H1 (cell line): ENCODE data around the gene PPP1R2B. TPM values are rescaled to one million over a fixed set of nuclear protein-coding genes. Genes with fewer than 3 reads are reported as not detected.

ENCODE experiments used
- CTCF ChIA-PET: fragments of 300-600 bp; sonication (Branson Sonifier 250); formaldehyde crosslinking; loops from one replicate; lab custom pipeline; 2021; ENCODE audit not compliant: partially characterized antibody; lab: Charles Lee
- POLR2A ChIA-PET: fragments of 300-600 bp; sonication (Branson Sonifier 250); formaldehyde crosslinking; loops from one replicate; lab custom pipeline; 2021; ENCODE audit warnings: inconsistent platforms; ENCODE audit not compliant: partially characterized antibody; lab: Charles Lee
- DNase-seq, 2 experiments: peaks; one replicate each; pipeline versions ENCODE4 v3.0.0 to v3.0.0-alpha.2; 2010 to 2022; ENCODE audit warnings: low spot score in 2 of 2, low read depth in 1 of 2, mixed read lengths in 1 of 2
- FAIRE-seq: peaks from 2 replicates; lab custom pipeline; 2011; peaks lifted over from hg19 to GRCh38; lab: Jason Lieb, UNC
- H2AFZ ChIP-seq: 2 replicates; pipeline ENCODE4 v1.8.1; 2012; ENCODE audit warnings: low read length, inconsistent platforms
- H2AK5ac ChIP-seq: 2 replicates; pipeline ENCODE4 v1.6.1; 2013; ENCODE audit warnings: low read depth, low read length
- H2BK120ac ChIP-seq: replicated peaks from 2 replicates; pipeline ENCODE3; 2013; ENCODE audit warnings: low read depth, low read length, inconsistent platforms
- H2BK12ac ChIP-seq: 2 replicates; pipeline ENCODE4 v1.6.1; 2013; ENCODE audit warnings: low read depth, low read length
- H2BK15ac ChIP-seq: 2 replicates; pipeline ENCODE4 v1.6.1; 2013; ENCODE audit warnings: low read length
- H2BK20ac ChIP-seq: 2 replicates; pipeline ENCODE4 v1.6.1; 2013; ENCODE audit warnings: low read length
- H2BK5ac ChIP-seq: 2 replicates; pipeline ENCODE4 v1.6.1; 2013; ENCODE audit warnings: low read depth, low read length
- H3K14ac ChIP-seq: 2 replicates; pipeline ENCODE4 v1.6.1; 2013; ENCODE audit warnings: inconsistent platforms; ENCODE audit not compliant: insufficient read length
- H3K18ac ChIP-seq: 2 replicates; pipeline ENCODE4 v1.6.1; 2013; ENCODE audit warnings: low read length; ENCODE audit errors: extremely low read depth
- H3K23ac ChIP-seq: 2 replicates; pipeline ENCODE4 v1.6.1; 2013; ENCODE audit warnings: inconsistent platforms; ENCODE audit not compliant: insufficient read length
- H3K23me2 ChIP-seq: 2 replicates; pipeline ENCODE4 v1.6.1; 2013; ENCODE audit warnings: low read depth, low read length
- H3K27ac ChIP-seq: 2 replicates; pipeline ENCODE4 v1.6.1; 2011; ENCODE audit warnings: low read depth, low read length, inconsistent platforms
- H3K27me3 ChIP-seq, 4 experiments: replicated peaks in 1 of 4; 1 replicate in 1 of 4; 2 replicates in 3 of 4; pipeline versions ENCODE4 v1.6.1 to v1.8.1; 2011 to 2013; ENCODE audit warnings: low read length in 3 of 4, mild to moderate bottlenecking in 3 of 4, inconsistent platforms in 2 of 4, mixed read lengths in 2 of 4, moderate library complexity in 1 of 4; ENCODE audit not compliant: control insufficient read depth in 3 of 4, insufficient read depth in 3 of 4; ENCODE audit errors: extremely low read depth in 1 of 4
- H3K36me3 ChIP-seq, 4 experiments: 2 replicates each; pipeline versions ENCODE4 v1.6.1 to v1.8.1; 2011 to 2013; ENCODE audit warnings: mild to moderate bottlenecking in 4 of 4, low read length in 3 of 4, moderate library complexity in 2 of 4, control low read depth in 1 of 4, inconsistent platforms in 1 of 4; ENCODE audit not compliant: insufficient read depth in 4 of 4, control insufficient read depth in 2 of 4
- H3K4ac ChIP-seq: replicated peaks from 2 replicates; pipeline ENCODE3; 2013; ENCODE audit warnings: low read length, low read depth, mixed read lengths, inconsistent platforms; ENCODE audit not compliant: insufficient read length
- H3K4me1 ChIP-seq, 4 experiments: replicated peaks in 1 of 4; 1 replicate in 1 of 4; 2 replicates in 3 of 4; pipeline versions ENCODE4 v1.6.1 to v1.8.1; 2011 to 2013; ENCODE audit warnings: low read length in 3 of 4, inconsistent platforms in 2 of 4, mixed read lengths in 1 of 4; ENCODE audit not compliant: insufficient read depth in 4 of 4, control insufficient read depth in 3 of 4
- H3K4me2 ChIP-seq, 2 experiments: 2 replicates each; pipeline versions ENCODE4 v1.6.1 to v1.8.1; 2011 to 2013; ENCODE audit warnings: low read depth in 2 of 2, low read length in 2 of 2, control low read depth in 1 of 2, inconsistent platforms in 1 of 2, mild to moderate bottlenecking in 1 of 2; ENCODE audit not compliant: insufficient read depth in 1 of 2
- H3K4me3 ChIP-seq, 4 experiments: fragments of 200-600, 300-600 bp in 1 of 4; sonication (generic), shearing (Covaris generic), sonication (Bioruptor Twin) in 1 of 4; 2 replicates each; pipeline versions ENCODE4 v1.5.1 to v1.8.1; 2011 to 2016; ENCODE audit warnings: low read length in 4 of 4, low read depth in 3 of 4, control low read depth in 2 of 4, inconsistent platforms in 2 of 4, mild to moderate bottlenecking in 2 of 4, mixed read lengths in 1 of 4, moderate library complexity in 1 of 4; ENCODE audit not compliant: insufficient read depth in 2 of 4; ENCODE audit errors: extremely low read depth in 1 of 4
- H3K56ac ChIP-seq: replicated peaks from 2 replicates; pipeline ENCODE3; 2013; ENCODE audit warnings: low read depth, mild to moderate bottlenecking, mixed read lengths, low read length, inconsistent platforms; ENCODE audit not compliant: insufficient read length
- H3K79me1 ChIP-seq: 2 replicates; pipeline ENCODE4 v1.6.1; 2013; ENCODE audit warnings: low read depth, low read length, control low read depth
- H3K79me2 ChIP-seq, 2 experiments: 2 replicates each; pipeline versions ENCODE4 v1.6.1 to v1.8.1; 2012 to 2013; ENCODE audit warnings: low read length in 2 of 2, mild to moderate bottlenecking in 2 of 2, inconsistent platforms in 1 of 2; ENCODE audit not compliant: insufficient read depth in 2 of 2, control insufficient read depth in 1 of 2
- H3K9ac ChIP-seq, 4 experiments: replicated peaks in 1 of 4; 1 replicate in 1 of 4; 2 replicates in 3 of 4; pipeline versions ENCODE4 v1.6.1 to v1.8.1; 2011 to 2013; ENCODE audit warnings: low read depth in 3 of 4, low read length in 3 of 4, control low read depth in 2 of 4, mild to moderate bottlenecking in 2 of 4, moderate library complexity in 2 of 4, inconsistent platforms in 1 of 4; ENCODE audit errors: extremely low read depth in 1 of 4
- H3K9me3 ChIP-seq, 2 experiments: 2 replicates each; pipeline versions ENCODE4 v1.6.1 to v1.8.1; 2012 to 2013; ENCODE audit warnings: mild to moderate bottlenecking in 2 of 2, moderate library complexity in 2 of 2, control low read depth in 1 of 2, inconsistent platforms in 1 of 2, low read depth in 1 of 2, low read length in 1 of 2, mixed read lengths in 1 of 2; ENCODE audit not compliant: insufficient read depth in 2 of 2
- H4K20me1 ChIP-seq, 2 experiments: replicated peaks in 1 of 2; 2 replicates each; pipeline versions ENCODE3 to v1.8.1; 2011 to 2013; ENCODE audit warnings: inconsistent platforms in 2 of 2, low read length in 2 of 2, mild to moderate bottlenecking in 1 of 2; ENCODE audit not compliant: insufficient read depth in 2 of 2, control insufficient read depth in 1 of 2
- H4K5ac ChIP-seq: 2 replicates; pipeline ENCODE4 v1.6.1; 2013; ENCODE audit warnings: low read length, low read depth, mixed read lengths, inconsistent platforms; ENCODE audit not compliant: insufficient read length
- H4K8ac ChIP-seq: 2 replicates; pipeline ENCODE4 v1.8.0; 2013; ENCODE audit warnings: mild to moderate bottlenecking, moderate library complexity, low read length, inconsistent platforms; ENCODE audit not compliant: insufficient read depth; ENCODE audit errors: extremely low read depth
- H4K91ac ChIP-seq: replicated peaks from 2 replicates; pipeline ENCODE3; 2013; ENCODE audit warnings: low read length, mixed read lengths, inconsistent platforms; ENCODE audit not compliant: insufficient read length
- BCL11A ChIP-seq, 2 experiments: IDR thresholded peaks; one replicate each; pipeline ENCODE4 v1.6.1; 2011; ENCODE audit warnings: low read depth in 2 of 2, low read length in 2 of 2, mild to moderate bottlenecking in 2 of 2
- CEBPB ChIP-seq: IDR thresholded peaks from 2 replicates; pipeline ENCODE4 v1.6.1; 2012; ENCODE audit warnings: low read depth, low read length
- CHD1 ChIP-seq: IDR thresholded peaks from 2 replicates; pipeline ENCODE4 v1.6.1; 2012; ENCODE audit warnings: low read depth, low read length, improper control_type of control experiment
- KDM4A ChIP-seq: IDR thresholded peaks from one replicate; pipeline ENCODE4 v1.7.1; 2012; ENCODE audit warnings: low read depth, mild to moderate bottlenecking, moderate library complexity, low read length, inconsistent platforms; ENCODE audit not compliant: severe bottlenecking
- RAD21 ChIP-seq, 2 experiments: IDR thresholded peaks in 1 of 2; conservative IDR thresholded peaks in 1 of 2; 2 replicates each; pipeline ENCODE4 v1.6.1; 2011; ENCODE audit warnings: low read depth in 2 of 2, low read length in 2 of 2, improper control_type of control experiment in 1 of 2, inconsistent platforms in 1 of 2, mild to moderate bottlenecking in 1 of 2, moderate library complexity in 1 of 2
- RXRA ChIP-seq: IDR thresholded peaks from 2 replicates; pipeline ENCODE4 v1.6.1; 2011; ENCODE audit warnings: low read depth, mild to moderate bottlenecking, low read length, moderate library complexity; ENCODE audit not compliant: insufficient read depth
- SIN3A ChIP-seq, 2 experiments: IDR thresholded peaks in 1 of 2; conservative IDR thresholded peaks in 1 of 2; 2 replicates each; pipeline ENCODE4 v1.6.1; 2011 to 2012; ENCODE audit warnings: low read length in 2 of 2, improper control_type of control experiment in 1 of 2, low read depth in 1 of 2, mild to moderate bottlenecking in 1 of 2
- SIRT6 ChIP-seq: IDR thresholded peaks from one replicate; pipeline ENCODE4 v1.7.1; 2012; ENCODE audit warnings: low read length, inconsistent platforms
- SIX5 ChIP-seq: IDR thresholded peaks from 2 replicates; pipeline ENCODE4 v1.6.1; 2011; ENCODE audit warnings: mild to moderate bottlenecking, low read depth, low read length
- SP1 ChIP-seq: IDR thresholded peaks from 2 replicates; pipeline ENCODE4 v1.6.1; 2011; ENCODE audit warnings: low read depth, low read length
- TCF12 ChIP-seq: IDR thresholded peaks from 2 replicates; pipeline ENCODE4 v1.6.1; 2011; ENCODE audit warnings: low read depth, mild to moderate bottlenecking, low read length
- TEAD4 ChIP-seq: IDR thresholded peaks from 2 replicates; pipeline ENCODE4 v1.6.1; 2012; ENCODE audit warnings: low read depth, low read length, inconsistent platforms, mixed read lengths
- WGBS, 2 experiments: shearing (Covaris generic) in 1 of 2; methylation state at CpG; one replicate each; pipeline versions ENCODE4 v1.1.6 to v1.1.7; 2013 to 2015; ENCODE audit warnings: low lambda C conversion rate in 2 of 2, mixed read lengths in 2 of 2, inconsistent platforms in 1 of 2, low coverage in 1 of 2, missing lambda C conversion rate in 1 of 2; ENCODE audit not compliant: insufficient replicate concordance in 2 of 2, insufficient coverage in 1 of 2, insufficient read length in 1 of 2; ENCODE audit errors: extremely low coverage in 1 of 2, missing lambda C conversion rate in 1 of 2; 5-methylcytosine and 5-hydroxymethylcytosine counted together
- polyA plus RNA-seq, 7 experiments: library from polyadenylated mRNA; depleted of rRNA in 3 of 7; stranded (reverse) in 5 of 7; unstranded in 2 of 7; fragments of >200 nt in 5 of 7; fragments of 200-250 nt in 2 of 7; gene quantifications; 1 replicate in 5 of 7; 2 replicates in 1 of 7; 4 replicates in 1 of 7; pipeline versions ENCODE4 v1.2.1 to v1.2.3, GENCODE V29; 2011 to 2013; ENCODE audit warnings: missing spikeins in 2 of 7, mixed read lengths in 2 of 7
- total RNA-seq: library from RNA; stranded (reverse); fragmentation: NEBNext Ultra II Directional; extraction: Animal tissue kit (Norgen Biotek cat#: 25700); gene quantifications from 2 replicates; pipeline ENCODE4 v1.2.1, GENCODE V29; 2021
- TF ChIP-seq, protein P1 (sequence below): IDR thresholded peaks from 2 replicates; pipeline ENCODE4 v1.6.1; 2011; ENCODE audit warnings: low read length, improper control_type of control experiment

Gene PPP1R2B
- total and polyA plus RNA-seq, 2 of the 8 experiments (the other 6 are each of a cell fraction or from before 2014, with no cell fraction given) = not detected

DNA sequence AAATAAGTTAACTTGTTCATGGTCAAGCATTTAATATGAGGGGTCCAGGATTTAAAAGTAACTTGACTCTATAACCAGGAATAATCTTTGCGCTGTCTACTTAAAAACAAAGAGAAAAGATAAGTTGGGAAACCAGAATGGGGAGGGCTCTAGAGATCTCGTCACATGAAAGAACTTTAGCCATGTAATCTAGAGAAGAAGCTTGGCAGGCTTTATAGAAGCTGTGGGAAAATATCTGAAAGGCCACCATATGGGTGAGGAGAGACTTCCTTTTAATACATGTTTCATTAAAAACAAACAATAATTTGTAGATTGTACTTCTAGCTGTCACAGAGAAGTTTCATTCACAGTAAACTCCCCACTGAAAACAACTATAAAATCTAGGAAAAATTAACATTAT, 46.7 kb upstream of the PPP1R2B start:
- Histone ChIP-seq H2BK15ac (no peak overlapping the region), H2BK5ac (peak overlapping the region; percentile 75; the same call in 1 of the 2 replicates), H3K4me3 (no peak overlapping the region; a peak in 1 of 8 replicates), H2AK5ac (no peak overlapping the region), H2BK12ac (no peak overlapping the region), H3K23ac (no peak overlapping the region), H3K36me3 (no peaks in the 10 kb centered on the region), H4K5ac (no peak overlapping the region), H3K9ac (no peak overlapping the region), H4K20me1 (no peaks in the 10 kb centered on the region), H4K8ac (no peak overlapping the region), H3K27ac (no peak overlapping the region), H3K4ac (no peak overlapping the region), H3K9me3 (peaks cover 4 to 6% of the 10 kb centered on the region in 2 experiments; a peak in 2 of 4 replicates), H3K79me1 (no peaks in the 10 kb centered on the region), H3K4me1 (peaks cover 2 to 24% (median 14%) of the 10 kb centered on the region in 4 experiments; a peak in 4 of 7 replicates), H2AFZ (no peak overlapping the region), H3K23me2 (no peaks in the 10 kb centered on the region), H3K4me2 (0 out of 4 replicates have a peak overlapping the region, but pooled peaks of 1 of the 2 experiments have one; percentile 20), H2BK120ac (peak overlapping the region; percentile 55), H3K79me2 (no peaks in the 10 kb centered on the region), H3K27me3 (no peaks in the 10 kb centered on the region), H3K56ac (no peak overlapping the region), H4K91ac (no peak overlapping the region), H3K18ac (peak overlapping the region; percentile 56; the same call in 1 of the 2 replicates), H3K14ac (no peak overlapping the region), H2BK20ac (peak overlapping the region; percentile 49; the same call in 1 of the 2 replicates)
- 64% methylated on average over 2 of the region's 2 CpGs; no CpG with 5 or more reads in 1 of the 2 experiments for WGBS, 2 experiments
- POLR2A ChIA-PET = no interaction called here
- no peak for DNase-seq
- FAIRE-seq = no peak
- CTCF ChIA-PET = interaction anchor here (0.9 to 1.1 kb wide), 2 partner anchors 13 to 111 kb away, joined by 3 read pairs; no protein-coding TSS in a partner anchor
- no peak for TF ChIP-seq TCF12
- TF ChIP-seq CEBPB = no peak
- no peak for TF ChIP-seq TEAD4
- no peak for TF ChIP-seq SIN3A (conservative IDR thresholded peaks at IDR 0.05 in 1 of 2, IDR thresholded peaks at IDR 0.05 in 1 of 2; ENCODE audit: low read depth in 1 of 2, low read length in 2 of 2)
- no peak for TF ChIP-seq SP1
- TF ChIP-seq SIX5 = no peak
- no peak for TF ChIP-seq SIRT6
- TF ChIP-seq RAD21 (IDR thresholded peaks at IDR 0.05 in 1 of 2, conservative IDR thresholded peaks at IDR 0.05 in 1 of 2; ENCODE audit: low read depth in 2 of 2, low read length in 2 of 2) = no peak
- TF ChIP-seq BCL11A (IDR thresholded peaks at IDR 0.05; ENCODE audit: low read depth in 2 of 2, low read length in 2 of 2) = no peak
- TF ChIP-seq, protein P1, sequence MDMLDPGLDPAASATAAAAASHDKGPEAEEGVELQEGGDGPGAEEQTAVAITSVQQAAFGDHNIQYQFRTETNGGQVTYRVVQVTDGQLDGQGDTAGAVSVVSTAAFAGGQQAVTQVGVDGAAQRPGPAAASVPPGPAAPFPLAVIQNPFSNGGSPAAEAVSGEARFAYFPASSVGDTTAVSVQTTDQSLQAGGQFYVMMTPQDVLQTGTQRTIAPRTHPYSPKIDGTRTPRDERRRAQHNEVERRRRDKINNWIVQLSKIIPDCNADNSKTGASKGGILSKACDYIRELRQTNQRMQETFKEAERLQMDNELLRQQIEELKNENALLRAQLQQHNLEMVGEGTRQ = no peak
- TF ChIP-seq RXRA = no peak
- TF ChIP-seq CHD1 = no peak
- no peak for TF ChIP-seq KDM4A
